ENCODE results near the gene CTNNAL1. TPM values are rescaled to one million over a fixed set of nuclear protein-coding genes. Genes with fewer than 3 reads are reported as not detected.

CTNNAL1 gene
- polyA plus RNA-seq, 1 donor: 61.7 TPM

- no peak for DNase-seq
Observed at GRCh38 chr9:109031241-109031640, 17.9 kb upstream of the CTNNAL1 start.

- no peak for DNase-seq
Observed at GRCh38 chr9:109030426-109030825, 17.1 kb upstream of the CTNNAL1 start.

DNA sequence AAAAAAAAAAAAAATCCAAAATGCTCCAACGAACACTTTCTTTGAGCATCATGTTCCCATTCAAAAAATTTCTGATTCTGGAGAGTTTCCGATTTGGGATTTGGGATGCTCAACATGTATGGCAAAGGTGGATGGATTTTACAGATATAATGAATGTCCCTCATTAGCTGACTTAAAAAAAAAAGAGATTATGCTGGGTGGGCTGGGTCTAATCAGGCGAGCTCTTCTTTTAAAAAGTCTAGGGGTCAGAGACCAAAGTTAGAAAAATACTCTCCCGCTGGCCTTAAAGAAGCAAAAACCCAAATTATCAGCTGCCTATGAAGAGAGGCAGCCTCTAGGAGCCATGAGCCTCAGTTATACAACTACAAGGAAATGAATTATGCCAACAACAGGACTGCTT is 15.2 kb upstream of the CTNNAL1 start:
- DNase-seq: no peak

- DNase-seq: no peak
Observed at GRCh38 chr9:109027176-109027575, 13.9 kb upstream of the CTNNAL1 start.

DNA sequence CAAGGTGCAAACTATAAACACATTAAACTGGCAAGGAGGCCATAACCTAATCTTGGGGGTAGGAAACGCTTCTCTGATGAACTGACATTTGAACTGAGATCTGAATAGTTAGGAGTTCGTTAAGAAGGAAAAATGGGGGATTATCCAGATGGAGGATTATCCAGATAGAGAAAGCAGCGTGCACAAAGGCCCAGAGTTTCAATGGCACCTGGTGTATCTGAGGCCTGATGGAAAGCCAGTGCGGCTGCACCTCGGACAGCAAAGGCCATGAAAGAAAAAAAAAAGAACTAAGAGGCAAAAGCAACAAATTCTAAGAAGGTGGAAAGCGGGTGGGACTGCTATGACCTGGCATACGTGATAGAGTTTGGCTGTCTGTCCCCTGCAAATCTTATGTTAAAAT is 13.0 kb upstream of the CTNNAL1 start:
- no peak for DNase-seq

DNA sequence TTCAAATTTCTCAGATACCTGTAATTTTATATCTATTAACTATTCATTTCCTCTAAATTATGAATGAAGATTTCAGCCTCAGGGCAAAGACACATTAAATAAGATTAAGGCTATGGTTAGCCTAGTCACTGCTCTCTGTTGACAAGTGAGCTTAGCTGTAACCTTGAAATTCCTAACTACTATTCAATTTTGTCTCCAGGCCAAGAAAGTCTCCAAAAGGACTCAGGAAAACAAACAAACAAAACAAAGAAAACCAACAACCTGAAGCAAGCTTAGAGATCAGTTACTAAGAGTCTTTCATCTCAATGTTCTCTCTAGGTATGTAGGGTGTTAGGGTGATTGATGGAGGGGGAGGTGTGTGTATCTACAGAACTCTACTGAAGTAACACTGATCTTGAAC is 9.6 kb upstream of the CTNNAL1 start:
- no peak for DNase-seq

DNA sequence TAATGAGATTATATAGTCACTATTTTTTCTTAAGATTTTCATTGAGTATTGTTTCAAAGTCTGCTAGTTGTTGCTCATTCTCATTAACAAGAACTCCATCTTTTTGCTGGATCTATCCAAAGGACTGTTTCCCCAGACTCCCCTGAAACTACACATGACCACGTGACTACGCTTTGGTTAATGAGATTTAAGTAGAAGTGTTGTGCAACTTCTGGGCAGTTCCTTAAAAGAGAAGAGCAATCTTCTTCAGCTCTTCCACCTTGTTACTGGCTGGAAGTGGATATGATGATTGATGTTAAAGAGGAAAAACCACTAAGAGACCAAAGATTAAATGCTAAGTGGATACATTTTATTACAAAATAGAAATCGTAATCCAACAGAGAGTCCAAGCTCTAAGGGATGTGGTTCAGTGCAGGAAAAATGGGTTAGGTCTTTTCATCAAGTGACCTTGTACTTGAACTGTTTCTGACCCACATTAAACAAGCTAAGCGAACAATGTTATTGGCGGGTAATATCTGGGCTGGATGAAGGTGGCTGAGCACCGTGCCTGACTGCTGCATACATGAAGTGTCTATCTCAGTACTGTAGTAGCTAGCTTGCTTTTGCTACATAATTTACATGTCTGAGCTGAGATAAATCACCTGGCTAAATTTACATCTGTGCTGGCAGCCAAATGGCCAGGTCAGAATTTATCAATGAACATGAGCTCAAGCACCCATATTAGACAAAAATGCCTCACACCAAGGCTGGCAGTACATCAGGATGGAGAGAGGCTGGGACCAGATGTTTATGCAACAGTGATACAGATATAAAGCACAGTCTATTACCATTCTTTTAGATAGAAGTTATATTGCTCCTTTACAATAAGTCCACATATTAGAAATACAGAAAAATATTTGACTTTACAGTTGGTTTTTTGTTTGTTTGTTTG is 7.5 kb upstream of the CTNNAL1 start:
- no peak for DNase-seq

- no peak for DNase-seq
Observed at GRCh38 chr9:109020113-109020512, 6.8 kb upstream of the CTNNAL1 start.

DNA sequence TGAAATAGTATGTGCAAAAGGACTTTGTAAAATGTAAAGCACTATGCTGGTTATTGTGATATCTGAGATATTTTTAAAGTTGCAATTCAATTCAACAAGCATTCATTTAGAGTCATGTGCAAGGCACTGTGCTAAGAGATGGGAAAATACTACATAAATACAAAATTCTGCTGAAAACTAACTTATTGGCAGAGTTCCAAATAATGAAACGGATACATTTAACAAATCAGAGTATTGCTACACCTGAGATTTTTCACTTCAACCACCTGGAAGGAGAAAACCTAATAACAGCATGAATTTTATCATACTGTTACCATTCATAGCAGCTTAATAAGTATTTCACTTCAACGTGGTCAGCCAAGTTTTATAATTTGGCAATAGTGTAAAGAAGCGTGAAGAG is 6.1 kb upstream of the CTNNAL1 start:
- DNase-seq: no peak

- no peak for DNase-seq
Observed at GRCh38 chr9:109017493-109017892, 4.2 kb upstream of the CTNNAL1 start.

GRCh38 chr9:109017061-109017460 is 3.8 kb upstream of the CTNNAL1 start:
- no peak for DNase-seq

DNA sequence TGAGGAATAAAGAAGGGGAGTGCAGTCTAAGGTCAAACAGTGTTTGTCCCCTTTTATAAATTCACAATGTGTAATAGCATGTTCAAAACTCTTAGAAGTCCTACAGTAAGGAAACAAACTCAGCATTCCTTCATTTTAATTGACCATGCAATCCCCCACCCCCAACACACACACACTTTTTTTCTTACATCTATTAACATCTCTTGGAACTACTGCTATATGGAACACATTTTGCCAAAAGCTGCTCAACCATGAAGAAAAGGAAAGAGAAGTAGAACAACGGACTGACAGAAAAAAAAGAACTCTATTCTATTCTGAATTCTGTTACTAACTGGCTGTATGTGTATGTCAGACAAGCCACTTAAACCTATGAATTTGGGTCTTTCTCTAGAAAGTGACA is 2.8 kb upstream of the CTNNAL1 start:
- peak; percentile 38 for DNase-seq

GRCh38 chr9:109014608-109015280 is 1.4 kb upstream of the CTNNAL1 start:
- DNase-seq: no peak

DNA sequence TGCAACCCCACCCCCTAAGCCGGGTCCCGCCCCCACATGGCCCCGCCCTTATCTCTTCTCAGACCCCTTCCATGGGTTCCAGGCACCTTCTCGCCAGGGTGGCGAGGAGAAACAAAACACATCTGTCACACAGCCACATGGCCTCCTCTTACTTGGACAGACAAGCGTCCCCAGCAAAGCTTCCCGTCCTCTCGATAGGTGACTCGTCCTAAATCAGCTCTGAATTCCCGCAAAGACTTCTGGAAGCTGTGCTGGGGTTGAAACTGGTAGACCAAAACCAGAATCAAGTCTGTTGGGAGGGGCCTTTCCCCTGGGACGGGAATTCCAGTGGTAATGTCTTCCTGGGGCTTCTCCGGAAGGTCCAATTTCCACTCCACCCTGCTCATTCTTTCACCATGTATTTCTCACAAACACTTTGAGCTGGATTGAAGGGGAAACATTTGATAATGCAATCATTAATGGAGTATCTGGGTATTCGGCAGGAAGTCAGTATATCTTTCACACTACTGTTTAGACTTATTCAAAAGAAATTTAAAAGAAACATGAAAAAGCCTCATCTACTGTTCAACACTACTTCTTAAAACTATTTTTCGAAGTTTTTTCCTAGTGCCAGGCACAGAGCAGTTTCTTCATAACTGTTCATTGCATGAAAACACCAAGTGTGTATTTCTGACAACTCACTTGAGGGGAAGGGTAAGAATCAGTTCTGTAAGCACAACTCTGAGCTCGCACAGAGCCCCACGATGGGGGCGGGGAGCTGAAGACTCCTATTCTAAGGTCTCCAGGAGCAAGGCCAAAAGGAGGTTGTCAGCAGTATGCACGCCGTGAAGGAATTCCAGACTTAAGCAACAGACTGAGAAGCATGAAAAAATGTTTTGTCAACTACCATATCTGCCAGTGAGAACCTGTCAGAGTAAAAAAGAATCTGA is 644 bp upstream of the CTNNAL1 start:
- no peak for DNase-seq

DNA sequence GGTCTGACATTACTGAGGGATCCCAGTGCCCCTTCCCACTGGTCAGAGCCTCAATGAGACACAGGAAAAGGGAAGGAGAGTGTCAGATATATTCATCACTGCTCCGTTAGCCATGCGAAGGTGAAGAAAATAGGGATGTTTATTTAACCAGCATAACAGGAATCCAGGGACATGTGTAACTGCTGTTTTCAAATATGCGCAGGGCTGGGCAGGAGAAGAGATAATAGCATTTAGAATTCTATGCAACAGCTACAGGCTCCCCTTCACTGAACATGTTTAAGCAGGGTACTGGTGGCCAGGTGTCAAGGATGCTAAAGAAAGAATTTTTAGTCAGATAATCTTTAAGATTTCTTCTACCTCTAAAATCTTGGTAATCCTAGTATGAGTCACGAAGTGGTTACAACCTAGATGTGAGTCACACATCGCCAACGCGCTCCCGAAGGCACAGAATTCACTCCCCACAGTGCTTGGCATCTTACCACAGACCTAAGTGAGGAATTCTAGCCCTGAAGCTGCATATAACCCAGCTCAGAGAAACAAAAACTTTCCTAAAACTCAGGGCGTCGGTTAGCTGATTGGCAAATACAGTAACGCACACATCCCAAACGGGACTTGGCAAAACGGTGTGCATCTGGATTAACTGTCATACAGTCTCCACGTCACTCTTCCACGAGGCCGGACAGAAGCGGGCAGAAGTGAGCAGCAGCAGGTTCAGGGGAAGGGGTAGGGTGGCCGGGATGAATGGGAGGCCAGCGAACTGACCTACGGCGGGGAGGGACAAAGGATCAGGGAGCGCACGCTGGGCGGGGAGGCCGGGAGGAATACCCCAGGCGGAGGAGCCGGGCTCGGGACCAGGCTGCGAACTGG is 1.1 kb downstream of the CTNNAL1 start:
- peak; percentile 31 for DNase-seq

GRCh38 chr9:109011231-109011671 is 2.0 kb downstream of the CTNNAL1 start:
- DNase-seq: no peak

DNA sequence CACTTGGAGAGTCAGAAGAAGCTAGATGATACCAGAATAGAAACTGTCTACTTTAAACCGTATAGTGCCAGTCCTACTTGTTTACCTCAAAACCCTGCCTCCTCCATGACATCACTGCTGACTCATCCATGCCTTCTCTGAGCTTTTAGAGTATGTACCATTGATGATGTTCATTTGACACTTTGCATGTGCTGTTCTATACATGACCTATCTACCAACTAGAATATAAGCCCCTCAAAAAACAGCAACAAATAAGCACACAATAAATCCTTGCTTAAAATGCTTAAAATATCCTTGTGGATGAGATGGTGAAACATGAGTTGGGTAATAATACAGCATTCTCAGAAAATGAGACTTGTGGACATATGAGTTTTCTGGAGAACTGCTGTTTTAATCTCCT is 2.6 kb downstream of the CTNNAL1 start:
- no peak for DNase-seq

DNA sequence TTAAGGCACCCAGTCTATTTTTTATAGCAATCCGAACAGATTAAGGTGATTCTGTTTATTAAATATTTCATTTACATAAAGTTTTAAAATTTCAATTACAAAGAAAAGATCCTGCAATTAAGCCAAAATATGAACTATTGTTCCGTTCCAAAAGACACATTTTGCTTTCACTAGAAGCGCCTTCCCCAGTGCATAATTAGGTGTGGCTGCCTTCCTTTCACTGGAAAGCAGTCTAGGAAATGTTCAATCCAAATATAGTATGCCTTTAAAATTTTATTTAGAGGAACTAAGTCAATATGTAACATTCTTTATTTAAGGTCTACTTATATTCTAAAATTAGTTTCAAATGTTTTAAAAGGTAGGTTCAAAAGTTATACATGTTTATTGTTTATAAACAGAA is 7.6 kb downstream of the CTNNAL1 start:
- DNase-seq: no peak

- DNase-seq: no peak
Observed at GRCh38 chr9:109003116-109003515, 10.2 kb downstream of the CTNNAL1 start.

DNA sequence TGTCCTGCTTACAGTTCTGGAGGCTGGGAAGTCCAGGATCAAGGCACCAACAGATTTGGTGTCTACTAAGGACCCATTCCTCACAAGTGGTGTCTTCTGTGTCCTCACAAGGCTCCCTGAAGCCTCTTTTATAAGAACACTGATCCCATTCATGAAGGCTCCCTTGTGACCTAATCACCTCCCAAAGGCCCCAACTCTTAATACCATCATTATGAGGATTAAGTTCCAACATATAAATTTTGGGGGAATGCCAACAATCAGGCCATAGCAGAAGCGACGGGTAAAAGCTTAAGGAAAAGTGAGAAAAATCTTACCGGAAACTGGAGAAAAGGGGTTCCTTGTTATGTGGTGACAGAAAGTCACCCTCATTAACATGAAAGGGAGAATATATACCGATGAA is 11.2 kb downstream of the CTNNAL1 start:
- no peak for DNase-seq

DNA sequence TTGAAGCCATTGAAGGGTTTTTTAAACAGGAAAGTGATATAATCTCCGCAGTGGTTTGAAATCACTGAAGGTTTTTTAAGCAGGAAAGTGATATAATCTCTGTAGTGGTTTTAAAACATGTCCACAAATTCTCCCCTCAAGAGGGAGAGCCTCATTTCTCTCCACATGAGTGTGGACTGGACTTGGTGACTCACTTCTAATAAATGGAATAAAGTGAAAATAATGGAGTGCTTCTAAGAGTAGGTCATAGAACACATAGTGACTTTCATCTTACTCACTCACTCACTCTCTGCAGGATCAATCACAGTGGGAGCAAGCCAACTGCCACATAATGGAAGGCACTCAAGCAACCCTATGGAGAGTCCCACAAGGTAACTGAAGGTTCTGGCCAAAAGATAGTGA is 12.0 kb downstream of the CTNNAL1 start:
- no peak for DNase-seq

All from left kidney (tissue), 2 donors.